A549 (cell line): ENCODE measurements around the gene CTNNA1. TPM values are rescaled to one million over a fixed set of nuclear protein-coding genes. Genes with fewer than 3 reads are reported as not detected.

Source experiments
- ATAC-seq, 2 experiments: fragments of 200-7000 bp in 1 of 2; fragments of >200 bp in 1 of 2; cut with Nextera tagmentation in 1 of 2; cut with Tn5 transposase in 1 of 2; 3 replicates each; pipeline versions ENCODE4 v1.8.0 to v1.9.1; 2018 to 2020; ENCODE audit warnings: mild to moderate bottlenecking in 1 of 2, moderate library complexity in 1 of 2
- CTCF ChIA-PET: fragments of 300-600 bp; sonication (Branson Sonifier 250); formaldehyde crosslinking; extraction: SDS; loops from one replicate; lab custom pipeline; 2021; ENCODE audit warnings: antibody characterized with exemption, inconsistent platforms; lab: Yijun Ruan, JAX
- POLR2A ChIA-PET: fragments of 350-600 bp; formaldehyde crosslinking; extraction: SDS; loops from one replicate; lab custom pipeline; 2021; ENCODE audit warnings: antibody characterized with exemption, inconsistent platforms; lab: Yijun Ruan, JAX
- DNase-seq, 2 experiments: peaks; one replicate each; pipeline versions ENCODE4 v3.0.0 to v3.0.0-alpha.2; 2011 to 2016; ENCODE audit warnings: low read depth in 1 of 2, low spot score in 1 of 2
- FAIRE-seq: peaks from 2 replicates; lab custom pipeline; 2011; peaks lifted over from hg19 to GRCh38; lab: Jason Lieb, UNC
- H3K27ac ChIP-seq, 2 experiments: fragments of >200 bp; sonication (Bioruptor Twin); formaldehyde crosslinking; 3 replicates each; pipeline ENCODE4 v1.5.1; 2016 to 2017
- H3K4me1 ChIP-seq: fragments of >200 bp; sonication (Bioruptor Twin); formaldehyde crosslinking; 3 replicates; pipeline ENCODE4 v1.6.1; 2016
- H3K4me2 ChIP-seq: fragments of >200 bp; sonication (Bioruptor Twin); formaldehyde crosslinking; 3 replicates; pipeline ENCODE4 v1.6.1; 2016
- H3K4me3 ChIP-seq: fragments of >200 bp; sonication (Bioruptor Twin); formaldehyde crosslinking; 3 replicates; pipeline ENCODE4 v1.5.1; 2016
- H3K9me3 ChIP-seq: fragments of >200 bp; sonication (Bioruptor Twin); formaldehyde crosslinking; 3 replicates; pipeline ENCODE4 v1.6.1; 2016
- BHLHE40 ChIP-seq: IDR thresholded peaks from 2 replicates; pipeline ENCODE4 v1.6.1; 2012; ENCODE audit warnings: low read depth, low read length, inconsistent platforms
- CBX8 ChIP-seq: fragments of 200-600 bp; sonication (generic); IDR thresholded peaks from 2 replicates; pipeline ENCODE4 v1.6.1; 2016
- CEBPB ChIP-seq, 2 experiments: fragments of >200 bp in 1 of 2; sonication (Bioruptor Twin) in 1 of 2; formaldehyde crosslinking in 1 of 2; IDR thresholded peaks; 2 replicates each; pipeline ENCODE4 v1.6.1; 2012 to 2016
- EHF ChIP-seq: fragments of 250-450 bp; sonication (Bioruptor Pico); IDR thresholded peaks from 2 replicates; pipeline ENCODE4 v1.5.0; 2020; ENCODE audit warnings: mild to moderate bottlenecking
- EHMT2 ChIP-seq: fragments of 200-600 bp; sonication (generic); IDR thresholded peaks from 2 replicates; pipeline ENCODE4 v1.6.1; 2016; ENCODE audit warnings: antibody characterized with exemption, low read depth, mild to moderate bottlenecking, moderate library complexity
- FOXS1 ChIP-seq: fragments of 250-450 bp; sonication (Bioruptor Pico); IDR thresholded peaks from 2 replicates; pipeline ENCODE4 v1.5.0; 2020; ENCODE audit warnings: mild to moderate bottlenecking, moderate library complexity
- GATA3 ChIP-seq: IDR thresholded peaks from 2 replicates; pipeline ENCODE4 v1.6.1; 2012; ENCODE audit warnings: borderline replicate concordance
- HDAC2 ChIP-seq: fragments of 200-600 bp; sonication (generic); IDR thresholded peaks from 2 replicates; pipeline ENCODE4 v1.6.1; 2016
- HOXB13 ChIP-seq: fragments of 250-450 bp; sonication (Bioruptor Pico); IDR thresholded peaks from 2 replicates; pipeline ENCODE4 v1.5.0; 2020; ENCODE audit warnings: low read depth, mild to moderate bottlenecking, moderate library complexity
- JUNB ChIP-seq: fragments of >200 bp; sonication (Bioruptor Twin); formaldehyde crosslinking; IDR thresholded peaks from 2 replicates; pipeline ENCODE4 v1.6.1; 2016
- KDM1A ChIP-seq: fragments of 200-600 bp; sonication (generic); IDR thresholded peaks from 2 replicates; pipeline ENCODE4 v1.6.1; 2016; ENCODE audit warnings: low read depth, mild to moderate bottlenecking
- MAFK ChIP-seq: fragments of 450-650 bp; IDR thresholded peaks from 2 replicates; pipeline ENCODE4 v1.6.1; 2014; ENCODE audit not compliant: partially characterized antibody
- NFE2L2 ChIP-seq: fragments of 150-350 bp; conservative IDR thresholded peaks from 2 replicates; pipeline ENCODE4 v1.6.1; 2014; ENCODE audit warnings: low read length
- NR3C1 ChIP-seq: fragments of >200 bp; sonication (Bioruptor Twin); formaldehyde crosslinking; IDR thresholded peaks from 3 replicates; pipeline ENCODE4 v1.6.1; 2017
- PHF8 ChIP-seq: fragments of 200-600 bp; sonication (generic); IDR thresholded peaks from 2 replicates; pipeline ENCODE4 v1.6.1; 2016; ENCODE audit warnings: low read depth, mild to moderate bottlenecking, antibody characterized with exemption, moderate library complexity, borderline replicate concordance
- POLR2A ChIP-seq: IDR thresholded peaks from 2 replicates; pipeline ENCODE4 v1.6.1; 2012; ENCODE audit warnings: mild to moderate bottlenecking, low read length
- POLR2AphosphoS2 ChIP-seq: conservative IDR thresholded peaks from 2 replicates; pipeline ENCODE4 v1.6.1; 2012; ENCODE audit warnings: low read length, improper control_type of control experiment, inconsistent platforms
- RARB ChIP-seq: fragments of 250-450 bp; sonication (Bioruptor Pico); IDR thresholded peaks from 2 replicates; pipeline ENCODE4 v1.8.0; 2021; ENCODE audit warnings: mild to moderate bottlenecking, moderate library complexity
- RCOR1 ChIP-seq: fragments of 150-350 bp; IDR thresholded peaks from 2 replicates; pipeline ENCODE4 v1.6.1; 2014; ENCODE audit warnings: antibody characterized with exemption, low read length, low read depth
- RNF2 ChIP-seq: fragments of 200-600 bp; sonication (generic); IDR thresholded peaks from 2 replicates; pipeline ENCODE4 v1.6.1; 2016; ENCODE audit warnings: low read depth, mild to moderate bottlenecking, antibody characterized with exemption, moderate library complexity, borderline replicate concordance
- SMC3 ChIP-seq: fragments of >200 bp; sonication (Bioruptor Twin); formaldehyde crosslinking; IDR thresholded peaks from 3 replicates; pipeline ENCODE4 v1.6.1; 2018; ENCODE audit warnings: inconsistent platforms
- SREBF2 ChIP-seq: fragments of 450-650 bp; IDR thresholded peaks from 2 replicates; pipeline ENCODE4 v1.6.1; 2014; ENCODE audit warnings: mild to moderate bottlenecking, moderate library complexity
- ZNF302 ChIP-seq: fragments of 250-450 bp; sonication (Bioruptor Pico); IDR thresholded peaks from 2 replicates; pipeline ENCODE4 v1.9.0; 2021; ENCODE audit warnings: inconsistent platforms, mild to moderate bottlenecking, moderate library complexity
- ZSCAN20 ChIP-seq: fragments of 250-450 bp; sonication (Bioruptor Pico); IDR thresholded peaks from 2 replicates; pipeline ENCODE4 v1.8.0; 2022; ENCODE audit warnings: mild to moderate bottlenecking, moderate library complexity
- WGBS: methylation state at CpG from one replicate; pipeline ENCODE4 v1.1.6; 2017; ENCODE audit errors: missing lambda C conversion rate; 5-methylcytosine and 5-hydroxymethylcytosine counted together
- polyA plus RNA-seq, 4 experiments: library from polyadenylated mRNA; depleted of rRNA in 3 of 4; stranded (reverse); fragments of >200 nt; fragmentation: RNase III in 1 of 4; extraction: RNeasy Plus Mini Kit Qiagen cat#74134 plus additional on column Dnase treatment in 1 of 4; gene quantifications; 2 replicates in 3 of 4; 3 replicates in 1 of 4; pipeline ENCODE4 v1.2.3, GENCODE V29; 2011 to 2017
- TF ChIP-seq, protein P1 (sequence below): fragments of 200-600 bp; sonication (generic); IDR thresholded peaks from 2 replicates; pipeline ENCODE4 v1.6.1; 2016; ENCODE audit warnings: antibody characterized with exemption, mild to moderate bottlenecking, moderate library complexity
- TF ChIP-seq, protein P2 (sequence below): fragments of 250-450 bp; sonication (Bioruptor Pico); IDR thresholded peaks from 2 replicates; pipeline ENCODE4 v1.5.0; 2020; ENCODE audit warnings: low read depth, mild to moderate bottlenecking, moderate library complexity
- TF ChIP-seq, protein P3 (sequence below): fragments of 150-350 bp; IDR thresholded peaks from 2 replicates; pipeline ENCODE4 v1.6.1; 2014; ENCODE audit warnings: low read depth, mild to moderate bottlenecking, low read length
- TF ChIP-seq, protein P4 (sequence below): IDR thresholded peaks from 2 replicates; pipeline ENCODE4 v1.6.1; 2012; ENCODE audit warnings: low read depth, borderline replicate concordance

CTNNA1 gene
- polyA plus RNA-seq, 2 of the 4 experiments (the other 2 are of a cell fraction) = 154 to 184 TPM

DNA sequence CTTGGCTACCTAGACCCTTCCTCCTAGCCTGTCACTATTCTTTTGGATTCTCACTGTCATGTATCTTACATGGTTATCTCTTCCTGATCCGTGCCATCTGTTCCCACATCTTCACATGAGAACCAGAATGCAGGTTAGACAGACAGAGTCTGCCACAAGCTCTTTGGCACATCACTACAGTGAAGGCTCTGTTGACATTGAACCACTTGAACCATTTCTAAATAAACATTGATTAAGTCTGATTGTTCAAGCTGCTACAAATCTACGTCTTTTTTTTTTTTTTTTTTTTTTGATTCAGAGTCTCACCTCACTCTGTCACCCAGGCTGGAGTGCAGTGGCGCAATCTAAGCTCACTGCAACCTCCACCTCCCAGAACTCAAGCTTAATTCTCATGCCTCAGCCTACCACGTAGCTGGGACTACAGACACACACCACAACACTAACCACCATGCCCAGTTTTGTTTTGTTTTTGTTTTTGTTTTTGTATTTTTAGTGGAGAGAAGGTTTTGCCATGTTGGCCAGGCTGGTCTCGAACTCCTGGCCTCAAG is 207.0 kb downstream of the CTNNA1 start:
- H3K4me2 ChIP-seq = no peak overlapping the region
- H3K9me3 ChIP-seq = no peaks in the 10 kb centered on the region
- H3K4me3 ChIP-seq = no peak overlapping the region
- no peak for ATAC-seq
- no peak overlapping the region for H3K27ac ChIP-seq
- CTCF ChIA-PET = no interaction called here
- WGBS = 80% methylated on average over 5 of the region's 5 CpGs
- TF ChIP-seq SREBF2 (no peak), MAFK (no peak), HDAC2 (no peak), NFE2L2 (no peak), ZSCAN20 (no peak), KDM1A (no peak), EHF (CRISPR knock-in tag) (no peak), SMC3 (no peak), JUNB (no peak), POLR2AphosphoS2 (no peak)
- TF ChIP-seq, protein P1, sequence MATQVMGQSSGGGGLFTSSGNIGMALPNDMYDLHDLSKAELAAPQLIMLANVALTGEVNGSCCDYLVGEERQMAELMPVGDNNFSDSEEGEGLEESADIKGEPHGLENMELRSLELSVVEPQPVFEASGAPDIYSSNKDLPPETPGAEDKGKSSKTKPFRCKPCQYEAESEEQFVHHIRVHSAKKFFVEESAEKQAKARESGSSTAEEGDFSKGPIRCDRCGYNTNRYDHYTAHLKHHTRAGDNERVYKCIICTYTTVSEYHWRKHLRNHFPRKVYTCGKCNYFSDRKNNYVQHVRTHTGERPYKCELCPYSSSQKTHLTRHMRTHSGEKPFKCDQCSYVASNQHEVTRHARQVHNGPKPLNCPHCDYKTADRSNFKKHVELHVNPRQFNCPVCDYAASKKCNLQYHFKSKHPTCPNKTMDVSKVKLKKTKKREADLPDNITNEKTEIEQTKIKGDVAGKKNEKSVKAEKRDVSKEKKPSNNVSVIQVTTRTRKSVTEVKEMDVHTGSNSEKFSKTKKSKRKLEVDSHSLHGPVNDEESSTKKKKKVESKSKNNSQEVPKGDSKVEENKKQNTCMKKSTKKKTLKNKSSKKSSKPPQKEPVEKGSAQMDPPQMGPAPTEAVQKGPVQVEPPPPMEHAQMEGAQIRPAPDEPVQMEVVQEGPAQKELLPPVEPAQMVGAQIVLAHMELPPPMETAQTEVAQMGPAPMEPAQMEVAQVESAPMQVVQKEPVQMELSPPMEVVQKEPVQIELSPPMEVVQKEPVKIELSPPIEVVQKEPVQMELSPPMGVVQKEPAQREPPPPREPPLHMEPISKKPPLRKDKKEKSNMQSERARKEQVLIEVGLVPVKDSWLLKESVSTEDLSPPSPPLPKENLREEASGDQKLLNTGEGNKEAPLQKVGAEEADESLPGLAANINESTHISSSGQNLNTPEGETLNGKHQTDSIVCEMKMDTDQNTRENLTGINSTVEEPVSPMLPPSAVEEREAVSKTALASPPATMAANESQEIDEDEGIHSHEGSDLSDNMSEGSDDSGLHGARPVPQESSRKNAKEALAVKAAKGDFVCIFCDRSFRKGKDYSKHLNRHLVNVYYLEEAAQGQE = no peak
- TF ChIP-seq, protein P2, sequence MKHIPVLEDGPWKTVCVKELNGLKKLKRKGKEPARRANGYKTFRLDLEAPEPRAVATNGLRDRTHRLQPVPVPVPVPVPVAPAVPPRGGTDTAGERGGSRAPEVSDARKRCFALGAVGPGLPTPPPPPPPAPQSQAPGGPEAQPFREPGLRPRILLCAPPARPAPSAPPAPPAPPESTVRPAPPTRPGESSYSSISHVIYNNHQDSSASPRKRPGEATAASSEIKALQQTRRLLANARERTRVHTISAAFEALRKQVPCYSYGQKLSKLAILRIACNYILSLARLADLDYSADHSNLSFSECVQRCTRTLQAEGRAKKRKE (CRISPR knock-in tag) = no peak
- TF ChIP-seq, protein P3, sequence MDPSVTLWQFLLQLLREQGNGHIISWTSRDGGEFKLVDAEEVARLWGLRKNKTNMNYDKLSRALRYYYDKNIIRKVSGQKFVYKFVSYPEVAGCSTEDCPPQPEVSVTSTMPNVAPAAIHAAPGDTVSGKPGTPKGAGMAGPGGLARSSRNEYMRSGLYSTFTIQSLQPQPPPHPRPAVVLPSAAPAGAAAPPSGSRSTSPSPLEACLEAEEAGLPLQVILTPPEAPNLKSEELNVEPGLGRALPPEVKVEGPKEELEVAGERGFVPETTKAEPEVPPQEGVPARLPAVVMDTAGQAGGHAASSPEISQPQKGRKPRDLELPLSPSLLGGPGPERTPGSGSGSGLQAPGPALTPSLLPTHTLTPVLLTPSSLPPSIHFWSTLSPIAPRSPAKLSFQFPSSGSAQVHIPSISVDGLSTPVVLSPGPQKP = no peak
- TF ChIP-seq, all 56 proteins: peak for 0
- no peaks in the 10 kb centered on the region for H3K4me1 ChIP-seq
- no peak for FAIRE-seq
- POLR2A ChIA-PET = interaction anchor here (0.7 kb wide), 1 partner anchor 12 kb away, joined by 6 read pairs; no protein-coding TSS in a partner anchor
- no peak for DNase-seq

DNA sequence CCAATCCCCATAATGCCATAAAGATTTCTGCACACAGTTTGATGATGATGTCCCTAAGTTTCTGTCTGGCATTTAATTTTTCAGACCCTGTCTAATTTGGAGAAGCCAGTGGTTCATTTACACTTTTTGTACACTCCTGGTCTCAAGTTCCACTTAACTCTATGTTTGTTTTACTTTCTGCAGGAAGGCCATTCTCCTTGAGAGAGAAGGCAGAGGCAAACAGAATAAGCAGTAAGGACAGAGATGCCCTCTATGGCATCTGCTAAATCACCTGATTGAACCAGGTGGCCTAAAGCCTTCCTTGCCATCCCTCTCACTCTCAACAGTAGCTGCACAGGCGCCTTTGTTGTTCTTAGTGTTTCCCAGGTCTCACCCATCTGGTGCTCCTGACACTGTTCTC is 208.0 kb downstream of the CTNNA1 start:
- TF ChIP-seq EHMT2 = no peak
- TF ChIP-seq PHF8 = no peak
- TF ChIP-seq BHLHE40 = no peak
- TF ChIP-seq ZNF302 (CRISPR knock-in tag) = no peak
- TF ChIP-seq FOXS1 (CRISPR knock-in tag) = no peak
- no peak for TF ChIP-seq GATA3
- no peak for TF ChIP-seq KDM1A
- TF ChIP-seq RARB (CRISPR knock-in tag) = no peak
- no peak for TF ChIP-seq HOXB13
- no peak for TF ChIP-seq POLR2AphosphoS2
- TF ChIP-seq RNF2 = no peak
- no peak for TF ChIP-seq NR3C1
- TF ChIP-seq POLR2A = no peak
- no peak for TF ChIP-seq CEBPB (IDR thresholded peaks at IDR 0.05)
- TF ChIP-seq, protein P4, sequence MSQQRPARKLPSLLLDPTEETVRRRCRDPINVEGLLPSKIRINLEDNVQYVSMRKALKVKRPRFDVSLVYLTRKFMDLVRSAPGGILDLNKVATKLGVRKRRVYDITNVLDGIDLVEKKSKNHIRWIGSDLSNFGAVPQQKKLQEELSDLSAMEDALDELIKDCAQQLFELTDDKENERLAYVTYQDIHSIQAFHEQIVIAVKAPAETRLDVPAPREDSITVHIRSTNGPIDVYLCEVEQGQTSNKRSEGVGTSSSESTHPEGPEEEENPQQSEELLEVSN = no peak
- no peak for TF ChIP-seq CBX8
- no peak for TF ChIP-seq RCOR1
- ATAC-seq (no peak), DNase-seq (no peak), FAIRE-seq (no peak)
- Histone ChIP-seq H3K4me3 (no peak overlapping the region), H3K4me1 (no peaks in the 10 kb centered on the region), H3K9me3 (no peaks in the 10 kb centered on the region), H3K27ac (no peak overlapping the region), H3K4me2 (no peak overlapping the region)
- 92% methylated on average over 1 of the region's 1 CpG for WGBS
- CTCF ChIA-PET = interaction anchor here (0.6 kb wide), 1 partner anchor 59 kb away, joined by 3 read pairs; no protein-coding TSS in a partner anchor
- POLR2A ChIA-PET = no interaction called here
